Liver (tissue), 9 donors: ENCODE measurements around the gene ABCA3. TPM values are rescaled to one million over a fixed set of nuclear protein-coding genes. Genes with fewer than 3 reads are reported as not detected.

Source experiments
- DNase-seq: peaks from one replicate; pipeline ENCODE4 v3.0.0-alpha.2; 2017; ENCODE audit warnings: low spot score
- H3K27ac ChIP-seq, 2 donors: one replicate each; pipeline ENCODE4 v1.7.0; 2013; ENCODE audit warnings: inconsistent platforms in 2 of 2, low read length in 2 of 2, control low read depth in 1 of 2, low read depth in 1 of 2, mild to moderate bottlenecking in 1 of 2
- H3K27me3 ChIP-seq, 4 donors: one replicate each; pipeline versions ENCODE4 v1.6.1 to v1.7.0; 2013; ENCODE audit warnings: low read length in 3 of 4, inconsistent platforms in 1 of 4, mild to moderate bottlenecking in 1 of 4, moderate library complexity in 1 of 4; ENCODE audit not compliant: control insufficient read depth in 4 of 4, insufficient read depth in 4 of 4
- H3K36me3 ChIP-seq, 4 donors: one replicate each; pipeline versions ENCODE4 v1.6.1 to v1.7.0; 2013; ENCODE audit warnings: low read length in 3 of 4, mild to moderate bottlenecking in 3 of 4, low read depth in 1 of 4, moderate library complexity in 1 of 4; ENCODE audit not compliant: control insufficient read depth in 4 of 4, insufficient read depth in 3 of 4
- H3K4me1 ChIP-seq, 4 donors: one replicate each; pipeline versions ENCODE4 v1.6.1 to v1.7.0; 2013; ENCODE audit warnings: low read length in 3 of 4, mild to moderate bottlenecking in 3 of 4, moderate library complexity in 1 of 4; ENCODE audit not compliant: control insufficient read depth in 4 of 4, insufficient read depth in 4 of 4
- H3K4me3 ChIP-seq, 3 donors: one replicate each; pipeline versions ENCODE4 v1.6.1 to v1.7.0; 2013; ENCODE audit warnings: low read length in 3 of 3, control low read depth in 1 of 3, low read depth in 1 of 3, mild to moderate bottlenecking in 1 of 3
- H3K9ac ChIP-seq, 2 donors: one replicate each; pipeline ENCODE4 v1.7.0; 2013; ENCODE audit warnings: low read length in 2 of 2, mild to moderate bottlenecking in 2 of 2, moderate library complexity in 2 of 2, control low read depth in 1 of 2, low read depth in 1 of 2
- H3K9me3 ChIP-seq, 4 donors: one replicate each; pipeline versions ENCODE4 v1.6.1 to v1.7.0; 2013; ENCODE audit warnings: low read length in 3 of 4; ENCODE audit not compliant: control insufficient read depth in 4 of 4
- ATF3 ChIP-seq: IDR thresholded peaks from 2 replicates; pipeline ENCODE4 v1.6.1; 2016; ENCODE audit warnings: antibody characterized with exemption
- CTCF ChIP-seq: fragments of 150-350 bp; IDR thresholded peaks from 2 replicates; pipeline ENCODE4 v1.5.1; 2017; ENCODE audit warnings: improper control_type of control experiment, low read depth, low read length; ENCODE audit not compliant: missing input control
- EGR1 ChIP-seq, 2 donors: IDR thresholded peaks; 2 replicates each; pipeline ENCODE4 v1.6.1; 2016 to 2018; ENCODE audit warnings: antibody characterized with exemption in 2 of 2, low read depth in 2 of 2
- FOXA1 ChIP-seq: IDR thresholded peaks from 2 replicates; pipeline ENCODE4 v1.6.1; 2016; ENCODE audit warnings: antibody characterized with exemption
- GABPA ChIP-seq, 2 donors: IDR thresholded peaks in 1 of 2; conservative IDR thresholded peaks in 1 of 2; 2 replicates each; pipeline ENCODE4 v1.6.1; 2016; ENCODE audit warnings: antibody characterized with exemption in 2 of 2, mild to moderate bottlenecking in 1 of 2, moderate library complexity in 1 of 2
- HNF4A ChIP-seq, 2 donors: conservative IDR thresholded peaks; 2 replicates each; pipeline ENCODE4 v1.6.1; 2016; ENCODE audit warnings: antibody characterized with exemption in 2 of 2, mild to moderate bottlenecking in 2 of 2
- HNF4G ChIP-seq: IDR thresholded peaks from 2 replicates; pipeline ENCODE4 v1.6.1; 2016; ENCODE audit warnings: antibody characterized with exemption
- JUND ChIP-seq, 2 donors: IDR thresholded peaks; 2 replicates each; pipeline ENCODE4 v1.6.1; 2016; ENCODE audit warnings: antibody characterized with exemption in 2 of 2
- MAX ChIP-seq: IDR thresholded peaks from 2 replicates; pipeline ENCODE4 v1.6.1; 2016; ENCODE audit warnings: antibody characterized with exemption
- NR2F2 ChIP-seq: IDR thresholded peaks from 2 replicates; pipeline ENCODE4 v1.6.1; 2016; ENCODE audit warnings: antibody characterized with exemption
- RAD21 ChIP-seq, 2 donors: IDR thresholded peaks; 2 replicates each; pipeline ENCODE4 v1.6.1; 2016; ENCODE audit warnings: antibody characterized with exemption in 2 of 2, mild to moderate bottlenecking in 2 of 2
- RXRA ChIP-seq, 2 donors: IDR thresholded peaks; 2 replicates each; pipeline ENCODE4 v1.6.1; 2017 to 2018; ENCODE audit warnings: antibody characterized with exemption in 2 of 2, mild to moderate bottlenecking in 1 of 2
- SP1 ChIP-seq: IDR thresholded peaks from 2 replicates; pipeline ENCODE4 v1.6.1; 2018; ENCODE audit warnings: antibody characterized with exemption, mild to moderate bottlenecking
- TAF1 ChIP-seq: conservative IDR thresholded peaks from 2 replicates; pipeline ENCODE4 v1.6.1; 2016; ENCODE audit warnings: antibody characterized with exemption, mild to moderate bottlenecking
- YY1 ChIP-seq: IDR thresholded peaks from 2 replicates; pipeline ENCODE4 v1.6.1; 2016; ENCODE audit warnings: antibody characterized with exemption, mild to moderate bottlenecking
- ZBTB33 ChIP-seq: IDR thresholded peaks from 2 replicates; pipeline ENCODE4 v1.6.1; 2016; ENCODE audit warnings: antibody characterized with exemption
- WGBS: extraction: QIAGEN DNeasy Blood & Tissue Kit; methylation state at CpG from one replicate; pipeline ENCODE4 v1.1.7; 2013; 5-methylcytosine and 5-hydroxymethylcytosine counted together
- polyA plus RNA-seq, 2 donors: library from polyadenylated mRNA; stranded (reverse) in 1 of 2; unstranded in 1 of 2; fragments of 200-250 nt in 1 of 2; fragments of >200 nt in 1 of 2; fragmentation: Nextera tagmentation in 1 of 2; extraction: Ambion mirVana in 1 of 2; gene quantifications; one replicate each; pipeline versions ENCODE4 v1.2.1 to v1.2.3, GENCODE V29; 2013 to 2015
- total RNA-seq, 2 donors: library from RNA; depleted of rRNA; stranded (reverse); fragments of >200 nt; gene quantifications; one replicate each; pipeline ENCODE4 v1.2.3, GENCODE V29; 2014
- TF ChIP-seq, protein P1 (sequence below): IDR thresholded peaks from 2 replicates; pipeline ENCODE4 v1.6.1; 2016; ENCODE audit warnings: antibody characterized with exemption, mild to moderate bottlenecking
- donor health status: healthy.
- donor health status: healthy.
- donor health status: healthy.
- donor health status: healthy.
- donor health status: healthy.

The ABCA3 gene
- total and polyA plus RNA-seq, 4 donors = 0.47 to 1.1 (median 0.77) TPM

- Histone ChIP-seq H3K4me1 (no peaks in the 10 kb centered on the region), H3K36me3 (no peaks in the 10 kb centered on the region), H3K9me3 (no peaks in the 10 kb centered on the region), H3K27me3 (no peaks in the 10 kb centered on the region), H3K27ac (no peak overlapping the region), H3K9ac (no peak overlapping the region), H3K4me3 (no peak overlapping the region)
- no peak for TF ChIP-seq FOXA1
- no peak for TF ChIP-seq ZBTB33
- TF ChIP-seq EGR1 (IDR thresholded peaks at IDR 0.05; ENCODE audit: low read depth in 2 of 2) = no peak
- no peak for DNase-seq
- WGBS = 93% methylated on average over 17 of the region's 17 CpGs
These were observed 54.0 kb downstream of the ABCA3 start for GRCh38 chr16:2286550-2286949.

DNA sequence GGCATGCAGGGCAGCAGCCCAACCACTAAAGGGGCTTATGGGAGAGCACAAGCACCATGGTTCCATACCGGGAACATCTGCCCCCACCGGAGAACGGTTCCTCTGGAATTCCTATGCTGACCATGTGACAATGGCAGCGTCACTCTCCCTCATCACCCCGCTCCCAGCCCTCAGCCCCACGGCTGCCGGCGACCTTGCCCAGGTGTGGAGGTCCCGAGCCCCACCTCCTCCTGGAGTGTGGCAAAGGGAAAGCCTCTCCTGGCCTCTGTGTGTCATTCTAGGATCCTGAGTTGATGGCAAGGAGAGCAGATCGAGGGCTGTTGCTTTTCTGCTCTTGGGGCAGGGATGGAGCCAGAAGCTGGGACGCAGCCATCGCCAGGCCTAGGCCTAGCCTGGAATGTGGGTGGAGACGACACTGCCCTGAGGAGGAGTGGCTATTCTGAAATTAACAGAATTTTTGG lies 54.8 kb downstream of the ABCA3 start:
- DNase-seq = no peak
- Histone ChIP-seq H3K36me3 (no peaks in the 10 kb centered on the region), H3K27me3 (no peaks in the 10 kb centered on the region), H3K27ac (no peak overlapping the region), H3K9ac (no peak overlapping the region), H3K4me1 (no peaks in the 10 kb centered on the region), H3K9me3 (no peaks in the 10 kb centered on the region), H3K4me3 (no peak overlapping the region)
- 86% methylated on average over 13 of the region's 13 CpGs for WGBS
- TF ChIP-seq EGR1 (IDR thresholded peaks at IDR 0.05; ENCODE audit: low read depth in 2 of 2) (no peak), HNF4G (no peak), MAX (no peak), TAF1 (no peak), CTCF (no peak), YY1 (no peak), JUND (IDR thresholded peaks at IDR 0.05) (no peak), SP1 (no peak), NR2F2 (no peak), RXRA (IDR thresholded peaks at IDR 0.05) (no peak), FOXA1 (no peak), HNF4A (conservative IDR thresholded peaks at IDR 0.05) (no peak), GABPA (IDR thresholded peaks at IDR 0.05 in 1 of 2, conservative IDR thresholded peaks at IDR 0.05 in 1 of 2) (no peak), ZBTB33 (no peak), ATF3 (no peak), RAD21 (IDR thresholded peaks at IDR 0.05) (no peak)
- TF ChIP-seq, protein P1, sequence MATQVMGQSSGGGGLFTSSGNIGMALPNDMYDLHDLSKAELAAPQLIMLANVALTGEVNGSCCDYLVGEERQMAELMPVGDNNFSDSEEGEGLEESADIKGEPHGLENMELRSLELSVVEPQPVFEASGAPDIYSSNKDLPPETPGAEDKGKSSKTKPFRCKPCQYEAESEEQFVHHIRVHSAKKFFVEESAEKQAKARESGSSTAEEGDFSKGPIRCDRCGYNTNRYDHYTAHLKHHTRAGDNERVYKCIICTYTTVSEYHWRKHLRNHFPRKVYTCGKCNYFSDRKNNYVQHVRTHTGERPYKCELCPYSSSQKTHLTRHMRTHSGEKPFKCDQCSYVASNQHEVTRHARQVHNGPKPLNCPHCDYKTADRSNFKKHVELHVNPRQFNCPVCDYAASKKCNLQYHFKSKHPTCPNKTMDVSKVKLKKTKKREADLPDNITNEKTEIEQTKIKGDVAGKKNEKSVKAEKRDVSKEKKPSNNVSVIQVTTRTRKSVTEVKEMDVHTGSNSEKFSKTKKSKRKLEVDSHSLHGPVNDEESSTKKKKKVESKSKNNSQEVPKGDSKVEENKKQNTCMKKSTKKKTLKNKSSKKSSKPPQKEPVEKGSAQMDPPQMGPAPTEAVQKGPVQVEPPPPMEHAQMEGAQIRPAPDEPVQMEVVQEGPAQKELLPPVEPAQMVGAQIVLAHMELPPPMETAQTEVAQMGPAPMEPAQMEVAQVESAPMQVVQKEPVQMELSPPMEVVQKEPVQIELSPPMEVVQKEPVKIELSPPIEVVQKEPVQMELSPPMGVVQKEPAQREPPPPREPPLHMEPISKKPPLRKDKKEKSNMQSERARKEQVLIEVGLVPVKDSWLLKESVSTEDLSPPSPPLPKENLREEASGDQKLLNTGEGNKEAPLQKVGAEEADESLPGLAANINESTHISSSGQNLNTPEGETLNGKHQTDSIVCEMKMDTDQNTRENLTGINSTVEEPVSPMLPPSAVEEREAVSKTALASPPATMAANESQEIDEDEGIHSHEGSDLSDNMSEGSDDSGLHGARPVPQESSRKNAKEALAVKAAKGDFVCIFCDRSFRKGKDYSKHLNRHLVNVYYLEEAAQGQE = no peak
